Activated T-helper 9 cell treated with anti-CD3 and anti-CD28 coated beads, Interleukin-2, amount 50 U/mL, for 16 hours (primary cell): ENCODE data around the gene KCNJ15.
"Not testable (repeated sequence)": the region's sequence is repeated elsewhere in the genome, so short reads cannot be mapped to it uniquely, and the experiment has no call there.

Source experiments
- DNase-seq: peaks from one replicate; pipeline ENCODE4 v3.0.0-alpha.2; 2020; ENCODE audit warnings: low read depth

KCNJ15 gene

GRCh38 chr21:38256599-38257302, at the start of gene KCNJ15:
TSS of gene KCNJ15 (plus strand) at chr21:38256991. CDS start at chr21:38299262, 42,271 bp downstream.
- DNase-seq: no peak

GRCh38 chr21:38208118-38208517, 48.7 kb upstream of the KCNJ15 start:
- no peak for DNase-seq

DNA sequence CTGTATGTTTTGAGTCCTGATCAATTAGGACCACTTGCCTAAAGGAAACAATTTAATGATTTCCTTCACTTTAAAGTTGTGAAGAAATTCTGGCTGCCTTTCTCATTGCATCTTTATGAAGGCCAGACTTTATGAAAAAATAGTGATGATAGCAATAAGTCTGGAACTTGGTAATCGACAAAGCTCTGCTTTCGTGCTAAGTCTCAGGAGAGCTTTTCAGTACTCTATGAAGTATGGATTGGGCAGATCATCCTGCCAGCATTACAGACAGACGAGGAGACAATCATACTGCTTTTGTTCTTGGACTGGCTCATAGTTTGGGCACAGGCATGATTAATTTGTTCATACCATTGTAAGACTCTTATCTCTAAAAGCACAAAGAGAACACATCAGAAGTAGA, 45.5 kb upstream of the KCNJ15 start:
- DNase-seq: no peak

DNA sequence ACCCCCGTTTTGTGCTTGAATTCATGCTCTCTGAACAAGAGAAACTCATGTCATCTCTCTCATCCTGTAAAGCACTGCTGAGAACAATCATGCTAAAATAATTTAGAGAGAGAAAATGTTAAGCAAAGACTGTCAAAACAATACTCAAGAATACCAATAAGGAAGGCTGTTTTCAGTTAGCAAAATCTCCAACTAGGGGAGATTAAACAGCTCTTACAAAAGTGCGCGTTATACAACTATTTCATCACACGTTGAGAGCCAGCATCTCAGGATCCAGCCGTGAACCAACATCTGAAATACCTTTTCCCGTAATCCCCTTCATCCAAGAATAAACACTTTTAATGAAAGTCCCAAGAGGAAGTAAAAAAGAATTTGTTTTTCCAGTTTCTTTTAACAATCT, 44.1 kb upstream of the KCNJ15 start:
- DNase-seq: no peak

DNA sequence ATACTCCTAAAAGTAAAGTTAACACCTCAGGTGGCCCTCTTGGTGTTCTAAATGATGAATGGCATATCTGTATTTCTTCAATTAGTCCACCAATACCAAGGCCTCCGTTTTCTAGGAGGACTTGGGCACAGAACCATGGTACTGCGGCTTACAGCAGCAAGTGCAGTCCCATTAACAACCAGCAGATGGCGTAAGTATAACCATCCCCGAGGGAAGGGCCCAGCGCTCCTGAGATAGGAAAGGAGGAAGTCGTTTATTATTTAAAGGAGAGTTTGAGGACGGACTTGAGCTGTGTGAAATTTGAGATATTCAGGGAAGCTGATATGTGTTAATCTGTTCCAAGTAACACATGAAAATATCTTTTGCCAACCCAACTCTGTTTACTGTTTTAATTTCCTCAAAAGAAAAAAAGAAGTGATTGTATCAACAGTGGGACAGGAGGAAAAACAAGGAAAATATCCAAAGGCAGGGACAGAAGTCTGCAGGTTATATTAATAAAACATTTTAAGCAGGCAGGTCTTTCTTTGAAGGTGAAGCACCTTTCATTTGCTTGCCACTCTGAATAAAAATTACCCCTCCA, 37.7 kb upstream of the KCNJ15 start:
- DNase-seq: no peak

DNA sequence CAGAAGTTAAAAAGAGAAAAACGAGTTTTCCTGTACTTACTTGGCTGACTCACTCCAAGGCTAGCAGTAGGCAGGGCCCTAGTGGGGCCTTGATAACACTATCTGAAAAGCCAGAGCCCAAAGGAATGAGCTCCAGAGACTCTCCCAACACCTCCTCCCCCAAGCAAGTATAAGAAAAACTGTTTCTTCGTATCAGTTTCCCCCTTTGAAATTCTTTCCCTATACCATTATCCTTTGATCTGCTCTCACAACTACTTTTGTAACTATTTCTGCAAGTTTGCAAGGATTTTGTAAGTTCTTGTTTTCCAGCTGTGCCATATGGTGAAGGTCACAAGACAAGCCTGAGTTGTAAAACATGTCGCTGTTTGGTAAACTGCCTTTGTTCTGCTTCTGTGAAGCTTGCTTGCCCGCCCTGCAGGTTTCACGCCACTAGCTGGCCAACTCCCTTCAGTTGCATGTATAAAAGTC, 36.5 kb upstream of the KCNJ15 start:
- no peak for DNase-seq

DNA sequence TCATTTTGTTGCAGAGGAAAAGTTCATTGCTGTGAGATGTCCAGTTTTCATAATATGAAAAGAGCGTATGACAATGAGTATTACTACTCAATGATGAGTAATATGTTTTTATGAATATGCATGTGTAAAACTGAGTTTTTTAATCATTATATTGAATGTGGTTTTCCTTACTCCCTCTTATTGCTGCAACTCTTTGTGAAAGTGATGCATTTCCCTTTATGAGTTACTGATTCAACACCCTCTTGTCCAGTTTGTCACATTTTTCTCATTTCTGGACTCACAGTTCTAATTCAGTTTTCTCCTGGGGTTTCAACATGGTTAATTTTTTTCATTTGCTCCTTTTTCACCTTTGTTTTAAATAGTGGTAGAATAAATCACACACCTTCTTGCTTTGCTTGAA, 35.2 kb upstream of the KCNJ15 start:
- DNase-seq: no peak

DNA sequence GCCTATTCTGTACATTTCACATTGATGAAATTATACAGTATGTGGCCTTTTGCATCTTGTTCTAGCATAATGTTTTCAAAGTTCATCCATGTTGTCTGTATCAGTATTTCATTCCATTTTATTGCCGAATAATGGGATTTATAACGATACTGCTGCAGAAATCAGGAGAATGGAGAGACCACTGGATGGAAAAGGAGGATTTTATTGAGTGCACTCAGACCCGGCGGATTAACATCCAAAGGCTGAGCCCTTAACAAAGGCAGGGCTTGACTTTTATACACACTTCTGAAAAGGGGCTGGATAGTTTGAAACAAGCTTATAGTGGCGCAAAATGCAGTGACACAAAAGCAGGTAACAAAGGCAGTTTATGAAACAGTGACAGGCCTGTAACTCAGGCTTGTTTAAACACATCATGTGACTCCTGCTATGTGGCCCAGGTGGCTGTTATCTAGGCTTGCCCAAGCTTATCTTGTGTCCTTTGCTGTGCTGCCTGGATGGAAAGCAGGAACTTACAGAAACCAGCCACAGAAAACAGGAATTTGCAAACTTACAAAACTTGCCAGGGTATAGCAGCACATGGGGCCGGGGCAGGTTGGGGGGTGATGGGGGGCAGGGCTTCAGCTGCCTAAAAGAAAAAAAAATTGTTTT, 32.8 kb upstream of the KCNJ15 start:
- DNase-seq: no peak

DNA sequence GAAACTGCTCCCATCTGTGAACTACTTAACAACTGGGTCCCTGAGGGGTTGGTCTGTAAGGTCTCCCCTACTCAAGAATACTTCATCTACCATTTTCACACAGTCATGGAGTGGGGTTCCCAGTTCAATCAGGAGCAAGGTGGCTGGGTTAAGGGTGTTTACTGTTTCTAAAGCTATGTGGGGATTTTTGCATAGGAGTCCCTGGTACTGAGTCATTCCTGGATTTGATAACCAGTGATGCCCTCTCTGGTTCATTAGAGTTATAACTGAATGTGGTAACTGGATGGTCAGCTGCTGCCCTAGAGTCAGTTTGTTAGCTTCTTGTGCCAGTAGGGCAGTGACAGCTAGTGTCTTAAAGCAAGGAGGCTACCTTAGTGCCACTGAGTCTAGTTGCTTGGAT, 29.4 kb upstream of the KCNJ15 start:
- no peak for DNase-seq

DNA sequence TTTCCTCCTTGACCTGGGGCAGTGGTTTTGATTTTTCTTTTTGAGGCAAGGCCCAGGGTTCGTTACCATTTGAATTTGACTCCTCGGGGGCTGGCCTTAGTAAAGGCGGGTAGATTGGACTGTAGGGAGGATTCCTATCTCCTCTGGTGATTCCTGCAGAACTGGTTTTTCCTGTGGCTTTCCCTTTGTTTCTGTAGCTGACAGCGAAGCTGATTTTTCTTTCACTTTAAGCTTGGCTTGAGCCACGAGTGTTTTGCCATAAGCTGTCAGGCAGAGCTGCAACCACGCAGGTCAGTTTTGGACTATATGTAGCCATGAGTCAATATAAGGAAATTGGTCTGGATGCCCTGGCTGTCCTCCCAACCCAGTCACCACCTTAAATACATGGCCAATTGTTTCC, 28.7 kb upstream of the KCNJ15 start:
- DNase-seq: no peak

- DNase-seq: no peak
These were observed 28.3 kb upstream of the KCNJ15 start for GRCh38 chr21:38228537-38228936.

GRCh38 chr21:38229260-38229877, 27.4 kb upstream of the KCNJ15 start:
- DNase-seq: no peak

DNA sequence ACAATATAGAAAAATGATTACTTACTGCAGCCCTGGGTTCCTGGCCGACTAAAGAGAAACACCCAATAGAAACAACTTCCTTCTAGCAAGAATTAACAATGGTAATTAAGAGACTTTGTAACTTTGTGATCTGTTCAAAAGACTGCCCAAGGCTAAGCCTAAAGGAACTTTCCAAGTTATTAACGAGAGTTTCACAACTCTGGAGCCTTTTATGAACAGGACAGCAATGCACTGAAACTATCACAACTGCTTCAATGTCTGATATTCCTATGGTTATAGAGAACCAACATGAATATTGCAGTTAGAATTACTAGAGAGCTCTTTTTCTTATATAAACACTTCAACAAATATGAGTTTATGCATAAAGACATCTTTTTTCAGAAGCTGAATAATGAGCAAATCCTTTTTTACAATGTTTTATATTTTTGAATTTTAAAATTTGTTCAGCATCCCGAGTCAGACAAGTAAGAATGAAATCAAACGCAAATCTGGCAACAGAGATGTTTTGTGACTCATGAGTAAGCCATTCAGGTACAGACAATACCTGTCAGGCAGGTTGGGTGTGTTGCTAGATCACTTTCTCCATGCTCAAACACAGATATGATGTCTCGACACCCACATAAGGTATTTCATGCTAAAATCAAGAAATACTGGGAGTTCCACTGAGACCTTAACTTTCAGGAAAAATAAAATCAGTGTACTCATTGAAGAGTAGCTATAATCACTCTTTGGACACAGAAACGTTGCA, 22.2 kb upstream of the KCNJ15 start:
- DNase-seq: no peak

DNA sequence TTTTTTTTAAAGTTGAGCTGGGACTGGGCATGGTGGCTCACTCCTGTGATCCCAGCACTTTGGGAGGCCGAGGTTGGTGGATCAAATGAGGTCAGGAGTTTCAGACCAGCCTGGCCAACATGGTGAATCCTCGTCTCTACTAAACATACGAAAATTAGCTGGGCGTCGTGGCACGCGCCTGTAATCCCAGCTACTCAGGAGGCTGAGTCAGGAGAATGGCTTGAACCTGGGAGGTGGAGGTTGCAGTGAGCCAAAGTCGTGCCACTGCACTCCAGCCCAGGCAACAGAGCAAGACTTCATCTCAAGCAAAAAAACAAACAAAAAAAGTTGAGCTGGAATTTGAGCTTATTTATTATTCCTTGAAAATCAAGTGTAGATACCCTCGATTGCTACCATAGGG, 21.5 kb upstream of the KCNJ15 start:
- DNase-seq: not testable (repeated sequence)

DNA sequence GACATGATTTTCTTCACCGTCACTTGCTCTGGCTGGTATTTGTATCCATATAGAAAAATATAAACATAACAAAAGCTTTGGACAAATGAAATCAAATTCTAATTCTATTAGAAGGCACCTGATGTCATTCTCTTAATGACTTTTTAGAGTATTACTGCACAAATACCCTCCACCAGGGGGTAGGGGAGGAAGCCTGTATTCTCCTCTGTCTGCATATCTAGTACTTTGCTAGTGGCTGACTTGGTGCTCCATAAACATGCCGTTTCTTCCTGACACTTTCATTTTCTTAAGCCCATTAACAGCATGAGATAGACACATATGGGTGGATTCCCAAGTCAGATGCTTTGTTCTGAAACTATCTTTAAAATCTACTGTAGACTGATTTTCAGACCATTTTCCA, 20.6 kb upstream of the KCNJ15 start:
- DNase-seq: no peak

GRCh38 chr21:38239672-38240071, 17.1 kb upstream of the KCNJ15 start:
- no peak for DNase-seq

- no peak for DNase-seq
These were observed 16.7 kb upstream of the KCNJ15 start for GRCh38 chr21:38240129-38240528.

DNA sequence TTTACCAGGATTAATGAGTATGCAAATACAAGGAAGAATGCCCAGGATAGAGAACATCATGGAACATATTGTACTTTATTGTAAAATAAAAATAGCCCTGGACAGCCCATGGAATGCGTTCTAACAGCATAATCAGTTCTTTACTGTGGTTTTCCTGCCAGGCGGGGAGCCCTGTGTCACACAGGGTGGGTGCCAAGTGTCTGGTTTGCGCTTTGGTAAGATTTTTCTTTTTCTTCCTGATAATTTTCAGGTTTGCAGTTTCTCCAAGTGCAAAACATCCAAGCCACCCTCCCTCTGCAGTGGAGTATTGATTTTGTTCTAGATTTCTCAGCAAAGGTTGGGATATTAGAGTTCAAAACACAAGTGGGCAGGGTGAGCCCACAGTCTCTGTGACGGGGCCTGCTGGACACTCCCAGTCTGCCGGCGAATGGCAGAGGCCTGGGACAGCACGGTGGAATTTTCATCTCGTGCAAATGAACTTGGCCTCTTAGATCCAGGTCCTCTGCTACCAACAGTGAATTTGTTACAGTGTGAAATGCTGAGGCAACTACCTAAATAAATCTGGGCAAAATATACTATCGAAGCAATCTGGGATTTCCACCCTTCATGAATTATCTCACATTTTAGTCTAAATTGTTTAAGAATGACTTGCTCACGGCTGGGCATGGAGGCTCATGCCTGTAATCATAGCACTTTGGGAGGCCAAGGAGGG, 15.6 kb upstream of the KCNJ15 start:
- no peak for DNase-seq

DNA sequence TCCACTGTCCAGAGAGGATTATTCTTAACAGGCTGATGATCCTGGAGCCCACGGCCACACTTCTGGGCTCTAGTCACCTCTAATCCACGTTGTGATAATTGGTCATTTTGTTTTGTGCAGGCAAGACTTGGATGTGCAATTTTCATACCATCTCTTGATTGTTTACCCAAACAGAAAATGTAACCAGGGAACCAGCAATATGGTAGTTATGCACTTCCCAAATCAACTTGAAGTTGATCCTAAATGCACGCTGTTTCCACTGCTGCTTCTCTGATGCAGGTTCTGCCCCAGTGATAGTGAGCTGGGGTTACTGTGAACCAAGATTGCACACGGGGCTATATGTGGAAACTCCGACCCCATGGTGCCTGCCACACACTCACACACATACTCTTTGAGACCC, 14.7 kb upstream of the KCNJ15 start:
- DNase-seq: no peak

DNA sequence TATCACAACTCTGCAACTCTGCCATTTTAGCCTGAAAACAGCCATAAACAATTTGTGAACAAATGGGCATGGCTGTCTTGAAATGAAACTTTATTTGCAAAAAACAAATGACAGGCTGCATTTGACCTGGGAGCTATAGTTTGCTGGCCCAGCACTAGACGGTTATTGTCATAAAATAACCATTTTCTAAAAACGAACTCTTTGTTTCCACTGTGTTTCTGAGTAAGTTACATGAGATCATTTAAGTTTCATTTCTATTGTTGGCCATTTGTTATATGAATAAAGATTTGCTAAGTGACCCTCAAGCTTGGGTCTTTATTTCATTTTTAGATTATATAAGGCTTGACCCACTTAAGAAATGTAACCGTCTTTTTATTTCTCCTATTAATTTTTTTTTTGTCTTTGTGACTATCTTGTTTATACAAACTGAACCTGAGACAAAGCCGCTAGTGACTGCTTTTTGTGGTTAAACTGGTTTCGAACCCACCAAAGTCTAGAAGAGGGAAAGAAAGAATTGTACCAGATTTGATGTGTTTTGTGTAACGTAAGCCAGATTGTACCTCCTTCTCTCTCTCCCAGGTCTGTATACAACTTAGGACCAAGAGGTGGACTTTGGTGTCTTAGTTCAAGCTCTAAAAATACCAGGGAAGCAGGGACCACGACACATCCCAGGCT, 12.9 kb upstream of the KCNJ15 start:
- no peak for DNase-seq

DNA sequence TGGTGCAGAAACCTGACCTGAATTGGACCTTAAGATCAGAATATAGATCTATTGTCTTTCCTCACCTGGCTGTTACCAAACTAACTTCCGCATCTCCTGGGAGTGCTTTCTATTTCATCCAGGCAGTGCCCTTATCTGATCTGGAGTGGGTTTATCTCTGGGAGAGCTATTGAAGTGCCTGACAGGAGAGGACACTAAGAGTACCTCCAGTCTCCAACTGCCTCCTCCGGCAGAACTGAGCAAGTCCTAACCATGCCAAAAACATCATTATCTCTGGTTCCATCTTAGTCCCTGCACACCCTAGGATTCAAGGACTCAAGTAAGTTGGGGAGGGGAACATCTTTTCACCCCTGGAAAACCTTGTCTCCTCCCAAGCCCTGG, 12.4 kb upstream of the KCNJ15 start:
- DNase-seq: no peak
